Uterus (tissue), 4 donors: ENCODE measurements around the gene C1QC. TPM values are rescaled to one million over a fixed set of nuclear protein-coding genes. Genes with fewer than 3 reads are reported as not detected.

Experiments used
- DNase-seq, 2 donors: peaks; one replicate each; pipeline ENCODE4 v3.0.0-alpha.2; 2019 to 2020
- H3K27ac ChIP-seq, 2 donors: fragments of 200-600 bp; sonication (generic); 1 replicate in 1 of 2; 2 replicates in 1 of 2; pipeline ENCODE4 v1.5.1; 2016 to 2018
- H3K27me3 ChIP-seq, 2 donors: fragments of 200-600 bp; sonication (generic); one replicate each; pipeline ENCODE4 v1.5.1; 2018 to 2019; ENCODE audit warnings: control low read depth in 1 of 2
- H3K36me3 ChIP-seq, 2 donors: fragments of 200-600 bp; sonication (generic); one replicate each; pipeline ENCODE4 v1.5.1; 2019; ENCODE audit warnings: control low read depth in 1 of 2
- H3K4me1 ChIP-seq, 2 donors: fragments of 200-600 bp; sonication (generic); one replicate each; pipeline ENCODE4 v1.5.1; 2018 to 2019; ENCODE audit warnings: control low read depth in 1 of 2
- H3K4me3 ChIP-seq, 2 donors: fragments of 200-600 bp; sonication (generic); 1 replicate in 1 of 2; 2 replicates in 1 of 2; pipeline ENCODE4 v1.5.1; 2018 to 2019; ENCODE audit warnings: mild to moderate bottlenecking in 1 of 2
- H3K9me3 ChIP-seq, 2 donors: fragments of 200-600 bp; sonication (generic); one replicate each; pipeline ENCODE4 v1.5.1; 2019; ENCODE audit warnings: control low read depth in 1 of 2
- CTCF ChIP-seq, 4 experiments: fragments of 200-600 bp in 2 of 4; fragments of 450-650 bp in 2 of 4; sonication (generic) in 2 of 4; IDR thresholded peaks; one replicate each; pipeline ENCODE4 v1.5.1; 2016 to 2019; ENCODE audit warnings: antibody characterized with exemption in 4 of 4, mild to moderate bottlenecking in 2 of 4, moderate library complexity in 1 of 4
- POLR2A ChIP-seq, 2 donors: fragments of 450-650 bp; IDR thresholded peaks; one replicate each; pipeline ENCODE4 v1.6.1; 2016; ENCODE audit warnings: antibody characterized with exemption in 2 of 2, mild to moderate bottlenecking in 1 of 2, moderate library complexity in 1 of 2
- intact Hi-C: fragments of 100-400 bp; cut with DNase I; formaldehyde crosslinking; loops from one replicate; pipeline ENCODE4 v1.15.1; 2023; ENCODE audit warnings: low total_unique reads
- total RNA-seq, 4 donors: library from RNA; depleted of rRNA in 3 of 4; stranded (reverse); fragments of >200 nt in 3 of 4; gene quantifications; one replicate each; pipeline versions ENCODE4 v1.1.0 to v1.2.4, GENCODE V29; 2014 to 2023
- donor health status: DM: yes; HTN: yes; CAD: no.

C1QC gene
- total RNA-seq, 4 donors from 2014 or later = 8.2 to 120 (median 28.1) TPM

- no peak overlapping the region for H3K27ac ChIP-seq
- H3K4me1 ChIP-seq = no peaks in the 10 kb centered on the region
- intact Hi-C loops = no loop called here
- no peak overlapping the region for H3K4me3 ChIP-seq
- TF ChIP-seq CTCF (IDR thresholded peaks at IDR 0.05) (no peak), POLR2A (IDR thresholded peaks at IDR 0.05) (no peak)
- H3K9me3 ChIP-seq = no peaks in the 10 kb centered on the region
- no peaks in the 10 kb centered on the region for H3K36me3 ChIP-seq
- H3K27me3 ChIP-seq = no peaks in the 10 kb centered on the region
- no peak for DNase-seq
These were observed 25.4 kb upstream of the C1QC start for GRCh38 chr1:22618056-22618455.

- TF ChIP-seq POLR2A (IDR thresholded peaks at IDR 0.05) (no peak), CTCF (IDR thresholded peaks at IDR 0.05) (no peak)
- Histone ChIP-seq H3K27ac (no peak overlapping the region), H3K36me3 (no peaks in the 10 kb centered on the region), H3K9me3 (no peaks in the 10 kb centered on the region), H3K4me1 (no peaks in the 10 kb centered on the region), H3K4me3 (no peak overlapping the region), H3K27me3 (no peaks in the 10 kb centered on the region)
- no peak for DNase-seq
- intact Hi-C loops = no loop called here
These were observed 24.2 kb upstream of the C1QC start for GRCh38 chr1:22619252-22619651.

- Histone ChIP-seq H3K27ac (no peak overlapping the region), H3K9me3 (no peaks in the 10 kb centered on the region), H3K27me3 (no peaks in the 10 kb centered on the region), H3K4me1 (no peaks in the 10 kb centered on the region), H3K4me3 (no peak overlapping the region), H3K36me3 (no peaks in the 10 kb centered on the region)
- TF ChIP-seq POLR2A (IDR thresholded peaks at IDR 0.05) (no peak), CTCF (IDR thresholded peaks at IDR 0.05) (no peak)
- DNase-seq = no peak
- intact Hi-C loops = no loop called here
These were observed 23.6 kb upstream of the C1QC start for GRCh38 chr1:22619798-22620197.

GRCh38 chr1:22621761-22622160 is 21.7 kb upstream of the C1QC start:
- no peaks in the 10 kb centered on the region for H3K4me1 ChIP-seq
- no peak for TF ChIP-seq POLR2A (IDR thresholded peaks at IDR 0.05)
- no peak for TF ChIP-seq CTCF (IDR thresholded peaks at IDR 0.05)
- H3K27ac ChIP-seq = no peak overlapping the region
- no peaks in the 10 kb centered on the region for H3K9me3 ChIP-seq
- no peaks in the 10 kb centered on the region for H3K27me3 ChIP-seq
- no peaks in the 10 kb centered on the region for H3K36me3 ChIP-seq
- intact Hi-C loops = no loop called here
- DNase-seq = no peak
- no peak overlapping the region for H3K4me3 ChIP-seq

- intact Hi-C loops = no loop called here
- TF ChIP-seq CTCF (IDR thresholded peaks at IDR 0.05) (no peak), POLR2A (IDR thresholded peaks at IDR 0.05) (no peak)
- H3K27me3 ChIP-seq = no peaks in the 10 kb centered on the region
These were observed 18.0 kb upstream of the C1QC start for GRCh38 chr1:22625262-22625925.

More at GRCh38 chr1:22625262-22625925, 18.0 kb upstream of the C1QC start:
- H3K36me3 ChIP-seq = no peaks in the 10 kb centered on the region
- no peak overlapping the region for H3K4me3 ChIP-seq
- H3K4me1 ChIP-seq = no peaks in the 10 kb centered on the region
- DNase-seq = no peak
- H3K27ac ChIP-seq = no peak overlapping the region
- no peaks in the 10 kb centered on the region for H3K9me3 ChIP-seq
